Esophagus (tissue), 2 donors: ENCODE results near the gene TTC1. TPM values are rescaled to one million over a fixed set of nuclear protein-coding genes. Genes with fewer than 3 reads are reported as not detected.

Source experiments
- H3K27ac ChIP-seq, 2 donors: one replicate each; pipeline ENCODE4 v1.5.1; 2013; ENCODE audit warnings: low read depth in 2 of 2, mild to moderate bottlenecking in 2 of 2, inconsistent platforms in 1 of 2, low read length in 1 of 2, moderate library complexity in 1 of 2
- H3K27me3 ChIP-seq, 2 donors: one replicate each; pipeline ENCODE4 v1.6.1; 2013; ENCODE audit warnings: low read length in 2 of 2, control low read depth in 1 of 2, mild to moderate bottlenecking in 1 of 2; ENCODE audit not compliant: insufficient read depth in 2 of 2, control insufficient read depth in 1 of 2
- H3K36me3 ChIP-seq, 2 donors: one replicate each; pipeline ENCODE4 v1.6.1; 2013; ENCODE audit warnings: low read length in 1 of 2; ENCODE audit not compliant: control insufficient read depth in 2 of 2, insufficient read depth in 2 of 2
- H3K4me1 ChIP-seq, 2 donors: one replicate each; pipeline ENCODE4 v1.6.1; 2013; ENCODE audit warnings: low read length in 1 of 2; ENCODE audit not compliant: control insufficient read depth in 2 of 2, insufficient read depth in 2 of 2
- H3K4me3 ChIP-seq, 2 donors: one replicate each; pipeline ENCODE4 v1.5.1; 2013; ENCODE audit warnings: low read length in 2 of 2, mild to moderate bottlenecking in 2 of 2, low read depth in 1 of 2, moderate library complexity in 1 of 2
- H3K9me3 ChIP-seq, 2 donors: one replicate each; pipeline ENCODE4 v1.6.1; 2013; ENCODE audit warnings: mild to moderate bottlenecking in 2 of 2, low read depth in 1 of 2, low read length in 1 of 2, moderate library complexity in 1 of 2; ENCODE audit not compliant: control insufficient read depth in 2 of 2, insufficient read depth in 1 of 2
- WGBS, 2 donors: extraction: QIAGEN DNeasy Blood & Tissue Kit; methylation state at CpG; one replicate each; pipeline ENCODE4 v1.1.7; 2013; 5-methylcytosine and 5-hydroxymethylcytosine counted together
- polyA plus RNA-seq, 2 donors: library from polyadenylated mRNA; stranded (reverse); fragments of 200-250 nt; gene quantifications; one replicate each; pipeline ENCODE4 v1.2.3, GENCODE V29; 2013
- donor health status: healthy with polysubstance abuse.
- donor health status: Bipolar disorder and iron deficiency.

TTC1 gene
- polyA plus RNA-seq, 2 donors = 16.7 to 32.9 TPM

- Histone ChIP-seq H3K9me3 (no peaks in the 10 kb centered on the region), H3K36me3 (peaks cover 0 to 3% of the 10 kb centered on the region in 2 donors), H3K27ac (no peak overlapping the region), H3K4me1 (peaks cover 0 to 3% of the 10 kb centered on the region in 2 donors), H3K27me3 (no peaks in the 10 kb centered on the region), H3K4me3 (no peak overlapping the region)
- WGBS, 2 donors = 49% methylated on average over 4 of the region's 4 CpGs
Observed at GRCh38 chr5:160020964-160021363, 12.0 kb downstream of the TTC1 start.

DNA sequence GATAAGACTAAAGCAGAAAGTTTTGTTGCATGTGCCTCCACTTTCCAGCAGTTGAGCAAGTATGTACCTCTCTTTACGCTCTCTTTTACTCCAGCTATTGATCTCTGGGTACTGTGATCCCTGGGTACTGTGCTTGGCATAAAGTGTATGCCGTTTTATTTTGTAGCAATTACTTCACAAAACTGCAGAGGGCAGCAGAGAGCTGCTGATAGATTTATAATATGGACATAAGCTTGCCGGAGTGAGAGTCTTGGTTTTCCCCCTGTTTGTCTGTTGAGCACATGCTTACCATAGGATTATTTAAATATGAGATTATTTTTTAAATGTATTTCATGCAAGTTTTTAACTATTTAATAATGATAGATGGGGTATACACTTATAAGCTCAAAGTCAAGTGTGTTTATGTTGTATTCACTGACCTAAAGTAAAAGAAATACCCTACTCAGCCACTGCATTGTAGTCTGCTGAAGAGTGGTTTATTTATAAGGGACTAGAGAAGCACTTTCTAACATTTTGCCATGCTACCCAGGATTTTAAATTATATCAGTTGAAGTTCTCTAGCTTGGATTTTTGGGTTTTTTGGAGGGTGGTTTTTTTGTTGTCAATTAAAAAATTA lies 13.0 kb downstream of the TTC1 start:
- Histone ChIP-seq H3K9me3 (no peaks in the 10 kb centered on the region), H3K4me3 (no peak overlapping the region), H3K27me3 (no peaks in the 10 kb centered on the region), H3K36me3 (peaks cover 0 to 3% of the 10 kb centered on the region in 2 donors), H3K27ac (no peak overlapping the region), H3K4me1 (peaks cover 0 to 3% of the 10 kb centered on the region in 2 donors)
- WGBS, 2 donors = 10 to 11% methylated on average over 3 of the region's 3 CpGs

DNA sequence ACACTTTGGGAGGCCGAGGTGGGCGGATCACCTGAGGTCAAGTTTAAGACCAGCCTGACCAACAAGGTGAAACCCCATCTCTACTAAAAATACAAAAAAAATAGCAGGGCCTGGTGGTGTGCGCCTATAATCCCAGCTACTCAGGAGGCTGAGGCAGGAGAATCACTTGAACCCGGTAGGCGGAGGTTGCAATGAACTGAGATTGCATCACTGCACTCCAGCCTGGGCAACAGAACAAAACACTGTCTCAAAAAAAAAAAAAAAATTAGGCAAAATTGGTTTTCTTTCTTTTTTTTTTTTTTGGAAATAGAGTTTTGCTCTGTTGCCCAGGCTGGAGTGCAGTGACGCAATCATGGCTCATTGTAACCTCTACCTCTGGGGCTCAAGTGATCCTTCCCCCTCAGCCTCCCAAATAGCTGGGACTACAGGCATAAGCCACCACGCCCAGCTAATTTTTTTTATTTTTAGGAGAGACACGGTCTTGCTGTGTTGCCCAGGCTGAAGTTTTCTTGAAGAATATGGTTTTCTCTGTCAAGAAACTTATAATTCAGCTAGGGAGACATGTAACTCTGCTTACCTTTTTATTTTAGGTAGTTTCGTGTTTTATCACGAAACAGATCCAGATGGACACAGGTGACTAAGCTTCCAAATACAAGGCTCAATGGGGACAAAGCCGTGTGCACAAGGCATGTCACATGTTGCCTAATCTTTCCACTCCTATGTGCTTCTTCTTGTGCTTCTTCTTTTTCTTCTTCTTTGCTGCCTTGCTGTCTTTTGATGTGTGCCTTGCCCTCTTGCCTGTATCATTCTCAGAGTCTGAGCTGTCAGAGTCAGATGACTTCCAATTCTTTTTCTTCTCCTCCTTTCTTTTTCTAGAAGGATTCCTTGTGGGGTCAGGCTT lies 14.3 kb downstream of the TTC1 start:
- Histone ChIP-seq H3K4me1 (peaks cover 0 to 3% of the 10 kb centered on the region in 2 donors), H3K36me3 (no peaks in the 10 kb centered on the region), H3K27ac (no peak overlapping the region), H3K9me3 (no peaks in the 10 kb centered on the region), H3K4me3 (no peak overlapping the region), H3K27me3 (no peaks in the 10 kb centered on the region)
- 91% methylated on average over 11 of the region's 11 CpGs for WGBS, 2 donors

GRCh38 chr5:160023908-160024630 lies 15.1 kb downstream of the TTC1 start:
- no peaks in the 10 kb centered on the region for H3K9me3 ChIP-seq
- H3K27me3 ChIP-seq = no peaks in the 10 kb centered on the region
- no peaks in the 10 kb centered on the region for H3K36me3 ChIP-seq
- H3K4me1 ChIP-seq = peaks cover 0 to 3% of the 10 kb centered on the region in 2 donors
- H3K27ac ChIP-seq = no peak overlapping the region
- no peak overlapping the region for H3K4me3 ChIP-seq
- WGBS, 2 donors = 87 to 98% methylated on average over 1 of the region's 1 CpG

GRCh38 chr5:160029004-160029403 lies 20.1 kb downstream of the TTC1 start:
- Histone ChIP-seq H3K27me3 (no peaks in the 10 kb centered on the region), H3K36me3 (no peaks in the 10 kb centered on the region), H3K9me3 (no peaks in the 10 kb centered on the region), H3K27ac (no peak overlapping the region), H3K4me3 (no peak overlapping the region), H3K4me1 (no peaks in the 10 kb centered on the region)
- 93 to 98% methylated on average over 1 of the region's 1 CpG for WGBS, 2 donors

DNA sequence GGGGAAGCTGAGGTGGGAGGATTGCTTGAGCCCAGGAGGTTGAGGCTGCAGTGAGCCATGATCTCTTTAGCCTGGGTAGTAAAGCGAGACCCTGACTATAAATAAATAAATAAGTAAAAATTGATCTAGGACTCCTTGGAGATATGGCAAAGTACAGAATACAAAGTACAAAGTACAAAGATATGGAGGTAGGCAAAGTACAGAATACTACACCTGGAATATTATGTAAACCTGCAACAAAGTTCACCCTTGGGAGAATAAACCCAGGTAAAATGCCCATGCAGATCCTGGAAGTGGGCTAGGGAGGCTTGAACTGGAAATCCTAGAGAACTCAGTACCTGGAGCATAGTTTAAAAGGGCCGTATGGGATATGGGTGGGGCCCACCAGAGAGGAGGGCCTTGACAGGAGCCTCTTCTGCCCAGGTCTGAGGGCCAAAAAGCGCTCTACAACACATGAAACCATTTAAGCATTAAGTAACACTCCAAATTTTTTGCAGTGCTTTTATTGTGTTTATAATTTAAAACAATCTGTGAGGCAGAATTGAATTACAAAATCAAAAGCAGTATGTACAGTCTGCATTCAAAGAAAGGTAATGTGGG lies 20.7 kb downstream of the TTC1 start:
- Histone ChIP-seq H3K4me3 (no peak overlapping the region), H3K9me3 (no peaks in the 10 kb centered on the region), H3K36me3 (no peaks in the 10 kb centered on the region), H3K4me1 (no peaks in the 10 kb centered on the region), H3K27me3 (no peaks in the 10 kb centered on the region), H3K27ac (no peak overlapping the region)
- WGBS, 2 donors = 75 to 88% methylated on average over 3 of the region's 3 CpGs

DNA sequence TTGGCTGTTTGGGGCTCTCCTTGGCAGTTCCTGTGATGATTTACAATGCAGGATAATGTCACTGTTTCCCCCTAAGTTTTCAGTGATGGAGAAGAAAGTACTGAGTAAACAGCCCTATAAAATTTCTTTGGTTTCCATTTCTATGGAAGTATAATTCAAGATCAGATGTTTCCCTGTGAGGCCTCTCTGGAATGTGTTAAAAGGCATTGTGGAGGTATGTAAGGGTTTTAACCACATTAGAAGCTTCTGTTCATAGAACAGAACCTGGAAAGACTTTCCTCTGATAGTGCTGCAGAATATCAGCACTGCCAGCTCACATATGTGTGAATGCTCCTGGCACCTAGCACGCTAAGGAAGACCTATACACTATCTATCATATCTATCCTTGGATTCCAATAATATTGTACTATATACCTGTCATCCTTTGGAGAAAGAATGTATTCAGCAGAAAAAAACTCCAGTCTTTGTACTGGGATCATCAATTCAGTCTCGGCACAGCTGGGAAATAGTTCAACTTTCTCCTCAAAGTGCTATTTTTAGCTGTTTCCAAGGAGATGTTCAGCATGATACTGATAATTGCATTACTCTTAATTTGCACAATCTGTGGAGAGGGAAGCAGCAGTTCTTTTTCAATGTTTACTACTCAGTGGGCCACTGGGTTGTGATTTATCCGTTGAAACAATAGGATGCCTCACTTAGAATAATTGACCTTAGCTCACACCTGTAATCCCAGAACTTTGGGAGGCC lies 21.9 kb downstream of the TTC1 start:
- Histone ChIP-seq H3K36me3 (no peaks in the 10 kb centered on the region), H3K4me1 (no peaks in the 10 kb centered on the region), H3K27ac (no peak overlapping the region), H3K9me3 (no peaks in the 10 kb centered on the region), H3K27me3 (no peaks in the 10 kb centered on the region), H3K4me3 (no peak overlapping the region)
- 62 to 67% methylated on average over 3 of the region's 3 CpGs for WGBS, 2 donors

- no peaks in the 10 kb centered on the region for H3K9me3 ChIP-seq
- peaks cover 0 to 3% of the 10 kb centered on the region in 2 donors for H3K36me3 ChIP-seq
- no peaks in the 10 kb centered on the region for H3K27me3 ChIP-seq
- 92 to 94% methylated on average over 4 of the region's 4 CpGs for WGBS, 2 donors
- no peaks in the 10 kb centered on the region for H3K4me1 ChIP-seq
- no peak overlapping the region for H3K4me3 ChIP-seq
- no peak overlapping the region for H3K27ac ChIP-seq
Observed at GRCh38 chr5:160033546-160034252, 24.8 kb downstream of the TTC1 start.
